Panc1 (cell line): Measurements from ENCODE around the gene GTSE1. TPM values are rescaled to one million over a fixed set of nuclear protein-coding genes. Genes with fewer than 3 reads are reported as not detected.
"Not testable (repeated sequence)": the region's sequence is repeated elsewhere in the genome, so short reads cannot be mapped to it uniquely, and the experiment has no call there.

ENCODE experiments used
- ATAC-seq: fragments of 200-7000 bp; cut with Tn5 transposase; 2 replicates; pipeline ENCODE4 v1.9.1; 2020; ENCODE audit warnings: mild to moderate bottlenecking, moderate library complexity
- BruUV-seq: library from RNA; stranded (reverse); fragments of 400-500 nt; replicated peaks from 2 replicates; lab custom pipeline; 2021; lab: Mats Ljungman, UMichigan
- CTCF ChIA-PET: fragments of 300-600 bp; sonication (Branson Sonifier 250); formaldehyde crosslinking; loops from one replicate; lab custom pipeline; 2022; ENCODE audit warnings: antibody characterized with exemption; lab: Charles Lee
- POLR2A ChIA-PET: fragments of 300-600 bp; sonication (Branson Sonifier 250); formaldehyde crosslinking; loops from one replicate; lab custom pipeline; 2022; ENCODE audit warnings: antibody characterized with exemption; lab: Charles Lee
- DNase-seq: peaks from one replicate; pipeline ENCODE4 v3.0.0-alpha.2; 2010; ENCODE audit warnings: low read depth, low spot score
- H3K27ac ChIP-seq: 2 replicates; pipeline ENCODE4 v1.5.1; 2011; ENCODE audit warnings: mild to moderate bottlenecking, low read length, inconsistent platforms
- H3K27me3 ChIP-seq: fragments of 200-500 bp; sonication (Bioruptor generic); 2 replicates; pipeline ENCODE4 v1.6.0; 2014; ENCODE audit warnings: low read length, inconsistent platforms; ENCODE audit not compliant: control insufficient read depth, insufficient read depth
- H3K36me3 ChIP-seq: fragments of 200-500 bp; sonication (Bioruptor generic); 2 replicates; pipeline ENCODE4 v1.5.1; 2014; ENCODE audit warnings: inconsistent platforms, mild to moderate bottlenecking, low read length, moderate library complexity; ENCODE audit not compliant: control insufficient read depth, insufficient read depth
- H3K4me1 ChIP-seq: 2 replicates; pipeline ENCODE4 v1.5.1; 2011; ENCODE audit warnings: inconsistent platforms, mild to moderate bottlenecking, low read length, moderate library complexity; ENCODE audit not compliant: control insufficient read depth, insufficient read depth
- H3K4me3 ChIP-seq, 2 experiments: 2 replicates each; pipeline ENCODE4 v1.5.1; 2011 to 2012; ENCODE audit warnings: low read depth in 2 of 2, low read length in 2 of 2, mild to moderate bottlenecking in 2 of 2, inconsistent platforms in 1 of 2, moderate library complexity in 1 of 2
- H3K9me3 ChIP-seq: fragments of 200-500 bp; sonication (Bioruptor generic); 2 replicates; pipeline ENCODE4 v1.5.1; 2014; ENCODE audit warnings: low read depth, mild to moderate bottlenecking, inconsistent platforms, low read length, moderate library complexity; ENCODE audit not compliant: control insufficient read depth, insufficient read depth
- POLR2AphosphoS5 ChIP-seq: IDR thresholded peaks from 2 replicates; pipeline ENCODE4 v1.6.1; 2012; ENCODE audit warnings: mild to moderate bottlenecking, low read depth, low read length, moderate library complexity
- SIN3A ChIP-seq: IDR thresholded peaks from 2 replicates; pipeline ENCODE4 v1.6.1; 2012; ENCODE audit warnings: low read depth, mild to moderate bottlenecking, low read length, moderate library complexity, borderline replicate concordance; ENCODE audit not compliant: insufficient read depth
- TCF7L2 ChIP-seq: IDR thresholded peaks from 2 replicates; pipeline ENCODE4 v1.6.1; 2011; ENCODE audit warnings: mild to moderate bottlenecking, low read depth, low read length, inconsistent platforms
- in situ Hi-C: cut with HindIII; loops from 2 replicates; pipeline ENCODE4 v1.10.0; 2016; ENCODE audit warnings: low sequenced_read_pairs, low pct_unique_long_range_greater_than_20kb
- intact Hi-C: fragments of 100-400 bp; cut with micrococcal nuclease; formaldehyde crosslinking; loops from one replicate; pipeline ENCODE4 v1.10.0; 2022; ENCODE audit not compliant: unreplicated experiment
- total RNA-seq: library from RNA; stranded (reverse); gene quantifications from one replicate; pipeline ENCODE4 v1.2.1, GENCODE V29; 2021; ENCODE audit not compliant: unreplicated experiment
- TF ChIP-seq, protein P1 (sequence below): fragments of 450-650 bp; IDR thresholded peaks from 2 replicates; pipeline ENCODE4 v1.5.1; 2017; ENCODE audit warnings: mild to moderate bottlenecking
- TF ChIP-seq, protein P2 (sequence below), 2 experiments: IDR thresholded peaks; 2 replicates each; pipeline ENCODE4 v1.6.1; 2011 to 2012; ENCODE audit warnings: low read depth in 2 of 2, control low read depth in 1 of 2, low read length in 1 of 2, mild to moderate bottlenecking in 1 of 2, moderate library complexity in 1 of 2; ENCODE audit not compliant: insufficient read depth in 1 of 2

GTSE1 gene
- total RNA-seq, 1 experiment from 2014 or later, result 36.2 TPM

DNA sequence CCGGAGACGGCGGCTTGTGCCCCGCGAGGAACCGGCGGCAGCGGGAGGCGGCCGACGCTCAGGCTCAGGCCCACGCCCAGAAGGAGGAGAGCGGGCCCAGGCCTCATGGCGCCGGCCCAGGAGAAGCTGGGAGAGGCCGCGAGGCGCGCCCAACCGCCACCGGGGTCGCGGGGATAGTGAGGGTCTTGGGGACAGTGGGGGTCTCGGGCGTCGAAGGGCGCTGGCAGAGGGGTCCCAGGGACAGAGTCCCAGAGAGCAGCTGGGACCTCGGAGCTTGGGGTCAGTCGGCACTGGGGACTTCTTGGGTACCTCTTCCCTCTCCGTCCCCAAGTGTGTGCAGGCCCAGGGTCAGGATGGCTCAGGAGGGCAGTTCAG, 33.5 kb upstream of the GTSE1 start, which contains the start of gene PKDREJ:
TSS of gene PKDREJ (minus strand) at position 128 of the 375 bp plus-strand sequence. CDS start at position 107, 21 bp downstream.
- ChIA-PET CTCF (no interaction called here), POLR2A (no interaction called here)
- H3K4me1 ChIP-seq, result no peaks in the 10 kb centered on the region
- in situ Hi-C loops (no loop called here), intact Hi-C loops (no loop called here)
- TF ChIP-seq POLR2AphosphoS5 (no peak), SIN3A (no peak), TCF7L2 (no peak)
- TF ChIP-seq, protein P1, sequence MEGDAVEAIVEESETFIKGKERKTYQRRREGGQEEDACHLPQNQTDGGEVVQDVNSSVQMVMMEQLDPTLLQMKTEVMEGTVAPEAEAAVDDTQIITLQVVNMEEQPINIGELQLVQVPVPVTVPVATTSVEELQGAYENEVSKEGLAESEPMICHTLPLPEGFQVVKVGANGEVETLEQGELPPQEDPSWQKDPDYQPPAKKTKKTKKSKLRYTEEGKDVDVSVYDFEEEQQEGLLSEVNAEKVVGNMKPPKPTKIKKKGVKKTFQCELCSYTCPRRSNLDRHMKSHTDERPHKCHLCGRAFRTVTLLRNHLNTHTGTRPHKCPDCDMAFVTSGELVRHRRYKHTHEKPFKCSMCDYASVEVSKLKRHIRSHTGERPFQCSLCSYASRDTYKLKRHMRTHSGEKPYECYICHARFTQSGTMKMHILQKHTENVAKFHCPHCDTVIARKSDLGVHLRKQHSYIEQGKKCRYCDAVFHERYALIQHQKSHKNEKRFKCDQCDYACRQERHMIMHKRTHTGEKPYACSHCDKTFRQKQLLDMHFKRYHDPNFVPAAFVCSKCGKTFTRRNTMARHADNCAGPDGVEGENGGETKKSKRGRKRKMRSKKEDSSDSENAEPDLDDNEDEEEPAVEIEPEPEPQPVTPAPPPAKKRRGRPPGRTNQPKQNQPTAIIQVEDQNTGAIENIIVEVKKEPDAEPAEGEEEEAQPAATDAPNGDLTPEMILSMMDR, result no peak
- TF ChIP-seq, protein P2, sequence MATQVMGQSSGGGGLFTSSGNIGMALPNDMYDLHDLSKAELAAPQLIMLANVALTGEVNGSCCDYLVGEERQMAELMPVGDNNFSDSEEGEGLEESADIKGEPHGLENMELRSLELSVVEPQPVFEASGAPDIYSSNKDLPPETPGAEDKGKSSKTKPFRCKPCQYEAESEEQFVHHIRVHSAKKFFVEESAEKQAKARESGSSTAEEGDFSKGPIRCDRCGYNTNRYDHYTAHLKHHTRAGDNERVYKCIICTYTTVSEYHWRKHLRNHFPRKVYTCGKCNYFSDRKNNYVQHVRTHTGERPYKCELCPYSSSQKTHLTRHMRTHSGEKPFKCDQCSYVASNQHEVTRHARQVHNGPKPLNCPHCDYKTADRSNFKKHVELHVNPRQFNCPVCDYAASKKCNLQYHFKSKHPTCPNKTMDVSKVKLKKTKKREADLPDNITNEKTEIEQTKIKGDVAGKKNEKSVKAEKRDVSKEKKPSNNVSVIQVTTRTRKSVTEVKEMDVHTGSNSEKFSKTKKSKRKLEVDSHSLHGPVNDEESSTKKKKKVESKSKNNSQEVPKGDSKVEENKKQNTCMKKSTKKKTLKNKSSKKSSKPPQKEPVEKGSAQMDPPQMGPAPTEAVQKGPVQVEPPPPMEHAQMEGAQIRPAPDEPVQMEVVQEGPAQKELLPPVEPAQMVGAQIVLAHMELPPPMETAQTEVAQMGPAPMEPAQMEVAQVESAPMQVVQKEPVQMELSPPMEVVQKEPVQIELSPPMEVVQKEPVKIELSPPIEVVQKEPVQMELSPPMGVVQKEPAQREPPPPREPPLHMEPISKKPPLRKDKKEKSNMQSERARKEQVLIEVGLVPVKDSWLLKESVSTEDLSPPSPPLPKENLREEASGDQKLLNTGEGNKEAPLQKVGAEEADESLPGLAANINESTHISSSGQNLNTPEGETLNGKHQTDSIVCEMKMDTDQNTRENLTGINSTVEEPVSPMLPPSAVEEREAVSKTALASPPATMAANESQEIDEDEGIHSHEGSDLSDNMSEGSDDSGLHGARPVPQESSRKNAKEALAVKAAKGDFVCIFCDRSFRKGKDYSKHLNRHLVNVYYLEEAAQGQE (IDR thresholded peaks at IDR 0.05; ENCODE audit: insufficient read depth in 1 of 2, low read depth in 2 of 2, low read length in 1 of 2), result no peak
- no peaks in the 10 kb centered on the region for H3K9me3 ChIP-seq
- no peak for ATAC-seq
- no peak within 1 kb of the TSS for H3K27ac ChIP-seq
- DNase-seq, result no peak
- no peaks in the 10 kb centered on the region for H3K27me3 ChIP-seq
- H3K36me3 ChIP-seq, result no peaks in the 10 kb centered on the region
- H3K4me3 ChIP-seq, result no peak within 1 kb of the TSS
- BruUV-seq, result no TSS peak

DNA sequence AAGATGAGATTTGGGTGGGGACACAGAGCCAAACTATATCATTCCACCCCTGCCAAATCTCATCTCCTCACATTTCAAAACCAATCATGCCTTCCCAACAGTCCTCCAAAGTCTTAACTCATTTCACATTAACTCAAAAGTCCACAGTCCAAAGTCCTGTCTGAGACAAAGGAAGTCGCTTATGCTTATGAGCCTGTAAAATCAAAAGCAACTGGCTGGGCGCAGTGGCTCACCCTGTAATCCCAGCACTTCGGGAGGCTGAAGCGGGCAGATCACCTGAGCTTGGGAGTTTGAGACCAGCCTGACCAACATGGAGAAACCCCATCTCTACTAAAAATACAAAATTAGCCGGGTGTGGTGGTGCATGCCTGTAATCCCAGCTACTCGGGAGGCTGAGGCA, 32.1 kb upstream of the GTSE1 start:
- H3K4me3 ChIP-seq, H3K27me3 ChIP-seq, H3K9me3 ChIP-seq, H3K4me1 ChIP-seq, ATAC-seq, POLR2A ChIA-PET, intact Hi-C loops, BruUV-seq, H3K36me3 ChIP-seq, H3K27ac ChIP-seq, DNase-seq, CTCF ChIA-PET, in situ Hi-C loops: not testable (repeated sequence)

DNA sequence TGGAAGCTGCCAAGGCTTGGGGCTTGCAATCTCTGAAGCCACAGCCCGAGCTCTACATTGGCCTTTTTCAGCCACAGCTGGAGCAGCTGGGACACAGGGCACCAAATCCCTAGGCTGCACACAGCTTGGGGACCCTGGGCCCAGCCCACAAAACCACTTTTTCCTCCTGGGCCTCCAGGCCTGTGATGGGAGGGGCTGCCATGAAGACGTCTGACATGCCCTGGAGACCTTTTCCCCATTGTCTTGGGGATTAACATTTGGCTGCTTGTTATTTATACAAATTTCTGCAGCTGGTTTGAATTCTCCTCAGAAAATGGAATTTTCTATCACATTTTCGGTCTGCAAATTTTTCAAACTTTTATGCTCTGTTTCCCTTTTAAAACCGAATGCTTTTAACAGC, 31.0 kb upstream of the GTSE1 start:
- ATAC-seq, POLR2A ChIA-PET, in situ Hi-C loops, H3K9me3 ChIP-seq, H3K27ac ChIP-seq, BruUV-seq, H3K36me3 ChIP-seq, H3K4me1 ChIP-seq, DNase-seq, H3K4me3 ChIP-seq, H3K27me3 ChIP-seq, intact Hi-C loops, CTCF ChIA-PET: not testable (repeated sequence)
